Measurements from ENCODE around the gene ANKRD44. TPM values are rescaled to one million over a fixed set of nuclear protein-coding genes. Genes with fewer than 3 reads are reported as not detected.

ANKRD44 gene
- total RNA-seq, 1 experiment from 2014 or later, result 7.8 TPM

GRCh38 chr2:197097578-197098366, 212.8 kb downstream of the ANKRD44 start:
- DNase-seq (ENCODE audit: low read depth, low spot score) (no peak), ATAC-seq (no peak)
- no peak overlapping the region for H3K27ac ChIP-seq (ENCODE audit: low read length)
- H3K4me1 ChIP-seq (ENCODE audit: control insufficient read depth, insufficient read depth, low read length), result no peaks in the 10 kb centered on the region
- no peaks in the 10 kb centered on the region for H3K9me3 ChIP-seq (ENCODE audit: control insufficient read depth, insufficient read depth, low read depth, low read length)
- TF ChIP-seq CTCF (IDR thresholded peaks at IDR 0.05) (no peak), TCF7L2 (IDR thresholded peaks at IDR 0.05; ENCODE audit: low read depth, low read length) (no peak), REST (IDR thresholded peaks at IDR 0.05; ENCODE audit: insufficient read depth in 1 of 2, low read depth in 2 of 2, low read length in 1 of 2) (no peak), SIN3A (IDR thresholded peaks at IDR 0.05; ENCODE audit: borderline replicate concordance, insufficient read depth, low read depth, low read length) (no peak), POLR2AphosphoS5 (IDR thresholded peaks at IDR 0.05; ENCODE audit: low read depth, low read length) (no peak)
- in situ Hi-C loops (cut with HindIII; ENCODE audit: low pct_unique_long_range_greater_than_20kb, low sequenced_read_pairs) (no loop called here), intact Hi-C loops (cut with micrococcal nuclease; ENCODE audit: unreplicated experiment) (no loop called here)
- no peaks in the 10 kb centered on the region for H3K36me3 ChIP-seq (ENCODE audit: control insufficient read depth, insufficient read depth, low read length)
- CTCF ChIA-PET, result no interaction called here
- BruUV-seq (replicated peaks), result no TSS peak
- POLR2A ChIA-PET, result no interaction called here
- no peak overlapping the region for H3K4me3 ChIP-seq (ENCODE audit: low read depth in 2 of 2, low read length in 2 of 2)
- H3K27me3 ChIP-seq (ENCODE audit: control insufficient read depth, insufficient read depth, low read length), result no peaks in the 10 kb centered on the region

- ATAC-seq (no peak), DNase-seq (ENCODE audit: low read depth, low spot score) (no peak)
- Histone ChIP-seq H3K27me3 (ENCODE audit: control insufficient read depth, insufficient read depth, low read length) (no peaks in the 10 kb centered on the region), H3K27ac (ENCODE audit: low read length) (no peak overlapping the region), H3K4me1 (ENCODE audit: control insufficient read depth, insufficient read depth, low read length) (no peaks in the 10 kb centered on the region), H3K36me3 (ENCODE audit: control insufficient read depth, insufficient read depth, low read length) (no peaks in the 10 kb centered on the region), H3K4me3 (ENCODE audit: low read depth in 2 of 2, low read length in 2 of 2) (no peak overlapping the region), H3K9me3 (ENCODE audit: control insufficient read depth, insufficient read depth, low read depth, low read length) (no peaks in the 10 kb centered on the region)
- in situ Hi-C loops (cut with HindIII; ENCODE audit: low pct_unique_long_range_greater_than_20kb, low sequenced_read_pairs), result no loop called here
- TF ChIP-seq POLR2AphosphoS5 (IDR thresholded peaks at IDR 0.05; ENCODE audit: low read depth, low read length), result no peak
- TF ChIP-seq REST (IDR thresholded peaks at IDR 0.05; ENCODE audit: insufficient read depth in 1 of 2, low read depth in 2 of 2, low read length in 1 of 2), result no peak
- no peak for TF ChIP-seq CTCF (IDR thresholded peaks at IDR 0.05)
- no peak for TF ChIP-seq TCF7L2 (IDR thresholded peaks at IDR 0.05; ENCODE audit: low read depth, low read length)
- POLR2A ChIA-PET, result no interaction called here
- CTCF ChIA-PET, result no interaction called here
- no TSS peak for BruUV-seq (replicated peaks)
- intact Hi-C loops (cut with micrococcal nuclease; ENCODE audit: unreplicated experiment), result no loop called here
These were observed 213.9 kb downstream of the ANKRD44 start for GRCh38 chr2:197096649-197097048.
